ENCODE data around the gene SLC38A4. TPM values are rescaled to one million over a fixed set of nuclear protein-coding genes. Genes with fewer than 3 reads are reported as not detected.
"Not testable (repeated sequence)": the region's sequence is repeated elsewhere in the genome, so short reads cannot be mapped to it uniquely, and the experiment has no call there.

Gene SLC38A4
- total RNA-seq, 2 donors from 2014 or later = 0.14 TPM; not detected in 1

- Histone ChIP-seq H3K36me3 (no peaks in the 10 kb centered on the region), H3K9me3 (peaks cover 3% of the 10 kb centered on the region), H3K27me3 (replicated peaks; ENCODE audit: insufficient read depth) (no peaks in the 10 kb centered on the region), H3K4me3 (no peak overlapping the region), H3K27ac (no peak overlapping the region), H3K4me1 (ENCODE audit: control insufficient read depth in 1 of 2, low read depth in 2 of 2) (no peaks in the 10 kb centered on the region)
- no peak for TF ChIP-seq CTCF (IDR thresholded peaks at IDR 0.05)
- DNase-seq (ENCODE audit: low spot score) (no peak), ATAC-seq (ENCODE audit: insufficient number of reproducible peaks, low FRiP score, low read depth) (no peak)
Measured at GRCh38 chr12:46744283-46744682, 81.5 kb downstream of the SLC38A4 start.

GRCh38 chr12:46743456-46743855 lies 82.3 kb downstream of the SLC38A4 start:
- Histone ChIP-seq H3K9me3 (peaks cover 3% of the 10 kb centered on the region), H3K36me3 (no peaks in the 10 kb centered on the region), H3K27ac (no peak overlapping the region), H3K4me3 (no peak overlapping the region), H3K4me1 (ENCODE audit: control insufficient read depth in 1 of 2, low read depth in 2 of 2) (no peaks in the 10 kb centered on the region), H3K27me3 (replicated peaks; ENCODE audit: insufficient read depth) (no peaks in the 10 kb centered on the region)
- DNase-seq (ENCODE audit: low spot score) = no peak
- no peak for ATAC-seq (ENCODE audit: insufficient number of reproducible peaks, low FRiP score, low read depth)
- no peak for TF ChIP-seq CTCF (IDR thresholded peaks at IDR 0.05)

- not testable (repeated sequence) for H3K9me3 ChIP-seq; ATAC-seq (ENCODE audit: insufficient number of reproducible peaks, low FRiP score, low read depth); DNase-seq (ENCODE audit: low spot score); H3K27ac ChIP-seq; H3K4me3 ChIP-seq; H3K4me1 ChIP-seq (ENCODE audit: control insufficient read depth in 1 of 2, low read depth in 2 of 2); H3K36me3 ChIP-seq; H3K27me3 ChIP-seq (replicated peaks; ENCODE audit: insufficient read depth)
Measured at GRCh38 chr12:46742271-46742670, 83.5 kb downstream of the SLC38A4 start.

GRCh38 chr12:46725332-46725731 lies 100.5 kb downstream of the SLC38A4 start:
- ATAC-seq (ENCODE audit: insufficient number of reproducible peaks, low FRiP score, low read depth) (no peak), DNase-seq (ENCODE audit: low spot score) (no peak)
- Histone ChIP-seq H3K9me3 (no peaks in the 10 kb centered on the region), H3K27ac (no peak overlapping the region), H3K4me3 (no peak overlapping the region), H3K4me1 (ENCODE audit: control insufficient read depth in 1 of 2, low read depth in 2 of 2) (peaks cover 0 to 10% of the 10 kb centered on the region in 2 donors), H3K36me3 (no peaks in the 10 kb centered on the region), H3K27me3 (replicated peaks; ENCODE audit: insufficient read depth) (no peaks in the 10 kb centered on the region)
- TF ChIP-seq CTCF (IDR thresholded peaks at IDR 0.05) = no peak

- no peaks in the 10 kb centered on the region for H3K9me3 ChIP-seq
- peaks cover 0 to 10% of the 10 kb centered on the region in 2 donors for H3K4me1 ChIP-seq (ENCODE audit: control insufficient read depth in 1 of 2, low read depth in 2 of 2)
- DNase-seq (ENCODE audit: low spot score) (no peak), ATAC-seq (ENCODE audit: insufficient number of reproducible peaks, low FRiP score, low read depth) (no peak)
- no peak overlapping the region for H3K4me3 ChIP-seq
- no peak overlapping the region for H3K27ac ChIP-seq
- no peak for TF ChIP-seq CTCF (IDR thresholded peaks at IDR 0.05)
- H3K27me3 ChIP-seq (replicated peaks; ENCODE audit: insufficient read depth) = no peaks in the 10 kb centered on the region
- no peaks in the 10 kb centered on the region for H3K36me3 ChIP-seq
Measured at GRCh38 chr12:46723629-46724419, 102.0 kb downstream of the SLC38A4 start.
